Astrocyte (in vitro differentiated cells and primary cell): ENCODE measurements around the gene CFAP99. TPM values are rescaled to one million over a fixed set of nuclear protein-coding genes. Genes with fewer than 3 reads are reported as not detected.

Experiments used
- DNase-seq: peaks from one replicate; pipeline ENCODE4 v3.0.0-alpha.2; 2010; ENCODE audit warnings: low read depth
- FAIRE-seq: peaks from 2 replicates; lab custom pipeline; 2011; peaks lifted over from hg19 to GRCh38; lab: Jason Lieb, UNC
- H2AFZ ChIP-seq: 2 replicates; pipeline ENCODE4 v1.6.0; 2012; ENCODE audit warnings: low read depth, low read length, inconsistent platforms
- H3K27ac ChIP-seq: 2 replicates; pipeline ENCODE4 v1.5.1; 2011; ENCODE audit warnings: low read depth, low read length, inconsistent platforms
- H3K27me3 ChIP-seq: 2 replicates; pipeline ENCODE4 v1.6.0; 2011; ENCODE audit warnings: low read length, inconsistent platforms; ENCODE audit not compliant: insufficient read depth
- H3K36me3 ChIP-seq: 2 replicates; pipeline ENCODE4 v1.5.1; 2011; ENCODE audit warnings: low read length, inconsistent platforms; ENCODE audit not compliant: insufficient read depth
- H3K4me1 ChIP-seq: 2 replicates; pipeline ENCODE4 v1.5.1; 2011; ENCODE audit warnings: low read length, inconsistent platforms; ENCODE audit not compliant: insufficient read depth
- H3K4me2 ChIP-seq: 2 replicates; pipeline ENCODE4 v1.6.0; 2012; ENCODE audit warnings: low read length, inconsistent platforms
- H3K4me3 ChIP-seq: 2 replicates; pipeline ENCODE4 v1.5.1; 2011; ENCODE audit warnings: low read depth, mild to moderate bottlenecking, low read length, inconsistent platforms; ENCODE audit not compliant: insufficient read depth
- H3K79me2 ChIP-seq: 2 replicates; pipeline ENCODE4 v1.6.0; 2012; ENCODE audit warnings: mild to moderate bottlenecking, low read length, inconsistent platforms; ENCODE audit not compliant: insufficient read depth
- H3K9ac ChIP-seq: 2 replicates; pipeline ENCODE4 v1.6.0; 2012; ENCODE audit warnings: mild to moderate bottlenecking, low read length, inconsistent platforms
- H3K9me3 ChIP-seq: 2 replicates; pipeline ENCODE4 v1.5.1; 2012; ENCODE audit warnings: low read depth, mild to moderate bottlenecking, low read length, inconsistent platforms; ENCODE audit not compliant: insufficient read depth
- H4K20me1 ChIP-seq: 2 replicates; pipeline ENCODE4 v1.6.0; 2012; ENCODE audit warnings: low read length, inconsistent platforms; ENCODE audit not compliant: insufficient read depth
- H3K27ac Mint-ChIP-seq: one replicate; pipeline ENCODE4 v1.8.0; 2021; ENCODE audit warnings: mild to moderate bottlenecking, mixed read lengths; ENCODE audit not compliant: unreplicated experiment
- H3K27me3 Mint-ChIP-seq: one replicate; pipeline ENCODE4 v1.8.0; 2021; ENCODE audit warnings: low read depth, mixed read lengths; ENCODE audit not compliant: unreplicated experiment
- H3K36me3 Mint-ChIP-seq: one replicate; pipeline ENCODE4 v1.8.0; 2021; ENCODE audit warnings: low read depth, mixed read lengths; ENCODE audit not compliant: unreplicated experiment
- H3K4me1 Mint-ChIP-seq: one replicate; pipeline ENCODE4 v1.8.0; 2021; ENCODE audit warnings: low read depth, mixed read lengths; ENCODE audit not compliant: unreplicated experiment
- H3K4me3 Mint-ChIP-seq: one replicate; pipeline ENCODE4 v1.8.0; 2021; ENCODE audit warnings: mild to moderate bottlenecking, moderate library complexity, mixed read lengths; ENCODE audit not compliant: unreplicated experiment
- H3K9me3 Mint-ChIP-seq: one replicate; pipeline ENCODE4 v1.8.0; 2021; ENCODE audit warnings: mild to moderate bottlenecking, mixed read lengths; ENCODE audit not compliant: unreplicated experiment
- CTCF ChIP-seq: IDR thresholded peaks from 2 replicates; pipeline ENCODE4 v1.5.1; 2011; ENCODE audit warnings: low read depth, mild to moderate bottlenecking, inconsistent platforms, low read length, moderate library complexity; ENCODE audit not compliant: insufficient read depth
- EZH2 ChIP-seq: IDR thresholded peaks from 2 replicates; pipeline ENCODE4 v1.6.1; 2012; ENCODE audit warnings: mild to moderate bottlenecking, low read length, inconsistent platforms; ENCODE audit not compliant: insufficient read depth
- total RNA-seq: library from RNA; stranded (reverse); gene quantifications from 2 replicates; pipeline ENCODE4 v1.2.1, GENCODE V29; 2021

CFAP99 gene
- total RNA-seq, 1 donor from 2014 or later = not detected

GRCh38 chr4:2492970-2493369 lies 74.2 kb downstream of the CFAP99 start:
- peaks cover 39% of the 10 kb centered on the region for H3K36me3 ChIP-seq

GRCh38 chr4:2494992-2495391 lies 76.2 kb downstream of the CFAP99 start:
- H3K4me2 ChIP-seq = no peak overlapping the region
- H3K27me3 Mint-ChIP-seq = no peaks in the 10 kb centered on the region
- TF ChIP-seq EZH2 = no peak
- no peak for TF ChIP-seq CTCF
- no peaks in the 10 kb centered on the region for H3K4me1 ChIP-seq
- DNase-seq (no peak), FAIRE-seq (no peak)
- H3K36me3 ChIP-seq = peaks cover 45% of the 10 kb centered on the region
- H3K27ac ChIP-seq = no peak overlapping the region
- H3K9ac ChIP-seq = no peak overlapping the region
- H4K20me1 ChIP-seq = peaks cover 76% of the 10 kb centered on the region
- H3K79me2 ChIP-seq = peaks cover 70% of the 10 kb centered on the region
- H3K27ac Mint-ChIP-seq = no peak overlapping the region
- H3K9me3 Mint-ChIP-seq = no peaks in the 10 kb centered on the region
- H3K36me3 Mint-ChIP-seq = peaks cover 32% of the 10 kb centered on the region
- no peak overlapping the region for H2AFZ ChIP-seq
- no peak overlapping the region for H3K4me3 Mint-ChIP-seq
- H3K4me1 Mint-ChIP-seq = peaks cover 18% of the 10 kb centered on the region
- H3K27me3 ChIP-seq = no peaks in the 10 kb centered on the region
- H3K4me3 ChIP-seq = no peak overlapping the region
- H3K9me3 ChIP-seq = no peaks in the 10 kb centered on the region

More at GRCh38 chr4:2492970-2493369, 74.2 kb downstream of the CFAP99 start:
- H3K27ac ChIP-seq = no peak overlapping the region
- H3K36me3 Mint-ChIP-seq = peaks cover 39% of the 10 kb centered on the region
- DNase-seq (no peak), FAIRE-seq (no peak)
- no peak overlapping the region for H3K9ac ChIP-seq
- no peaks in the 10 kb centered on the region for H3K9me3 Mint-ChIP-seq
- no peaks in the 10 kb centered on the region for H3K4me1 ChIP-seq
- peaks cover 88% of the 10 kb centered on the region for H4K20me1 ChIP-seq
- peaks cover 20% of the 10 kb centered on the region for H3K4me1 Mint-ChIP-seq
- no peak overlapping the region for H2AFZ ChIP-seq
- H3K4me3 ChIP-seq = no peak overlapping the region
- H3K27me3 ChIP-seq = no peaks in the 10 kb centered on the region
- H3K27me3 Mint-ChIP-seq = no peaks in the 10 kb centered on the region
- TF ChIP-seq CTCF = no peak
- H3K4me2 ChIP-seq = no peak overlapping the region
- no peak overlapping the region for H3K4me3 Mint-ChIP-seq
- H3K79me2 ChIP-seq = peaks cover 84% of the 10 kb centered on the region
- no peak overlapping the region for H3K27ac Mint-ChIP-seq
- no peaks in the 10 kb centered on the region for H3K9me3 ChIP-seq

GRCh38 chr4:2497324-2497723 lies 78.6 kb downstream of the CFAP99 start:
- no peaks in the 10 kb centered on the region for H3K4me1 ChIP-seq
- no peak overlapping the region for H2AFZ ChIP-seq
- peaks cover 79% of the 10 kb centered on the region for H4K20me1 ChIP-seq
- no peak for TF ChIP-seq EZH2
- no peak for TF ChIP-seq CTCF
- H3K36me3 ChIP-seq = peaks cover 51% of the 10 kb centered on the region
- FAIRE-seq (no peak), DNase-seq (no peak)
- H3K27ac ChIP-seq = no peak overlapping the region
- H3K79me2 ChIP-seq = peaks cover 69% of the 10 kb centered on the region
- Mint-ChIP-seq H3K4me3 (no peak overlapping the region), H3K36me3 (peaks cover 33% of the 10 kb centered on the region), H3K27me3 (no peaks in the 10 kb centered on the region), H3K4me1 (peaks cover 12% of the 10 kb centered on the region), H3K9me3 (no peaks in the 10 kb centered on the region), H3K27ac (no peak overlapping the region)
- no peaks in the 10 kb centered on the region for H3K9me3 ChIP-seq
- H3K4me3 ChIP-seq = no peak overlapping the region
- no peak overlapping the region for H3K4me2 ChIP-seq
- no peak overlapping the region for H3K9ac ChIP-seq
- no peaks in the 10 kb centered on the region for H3K27me3 ChIP-seq
